OCI-LY1 (cell line): ENCODE data around the gene SSBP3.

Experiments
- H2AFZ ChIP-seq: fragments of 200-600 bp; sonication (generic), shearing (Covaris generic); 2 replicates; pipeline ENCODE4 v1.6.0; 2014; ENCODE audit warnings: antibody characterized with exemption, mild to moderate bottlenecking, low read length
- H3F3A ChIP-seq: fragments of 200-600 bp; sonication (generic), shearing (Covaris generic); 2 replicates; pipeline ENCODE4 v1.6.0; 2014; ENCODE audit warnings: mild to moderate bottlenecking, antibody characterized with exemption, low read length, moderate library complexity; ENCODE audit not compliant: insufficient read depth
- H3K27ac ChIP-seq: fragments of 200-600 bp; sonication (generic); 2 replicates; pipeline ENCODE4 v1.5.1; 2014; ENCODE audit warnings: low read length, mixed run types, mild to moderate bottlenecking, low read depth; ENCODE audit not compliant: poor library complexity, severe bottlenecking
- H3K27me3 ChIP-seq: fragments of 200-600 bp; sonication (generic); 2 replicates; pipeline ENCODE4 v1.6.0; 2014; ENCODE audit warnings: antibody characterized with exemption, mild to moderate bottlenecking, low read length, moderate library complexity; ENCODE audit not compliant: insufficient read depth
- H3K36me3 ChIP-seq: fragments of 200-600 bp; sonication (generic); 2 replicates; pipeline ENCODE4 v1.6.1; 2014; ENCODE audit warnings: mild to moderate bottlenecking, antibody characterized with exemption, low read length, moderate library complexity, mixed read lengths; ENCODE audit not compliant: insufficient read depth
- H3K4me1 ChIP-seq: fragments of 200-600 bp; sonication (generic); 2 replicates; pipeline ENCODE4 v1.5.1; 2014; ENCODE audit warnings: mild to moderate bottlenecking, low read length, moderate library complexity; ENCODE audit not compliant: insufficient read depth, severe bottlenecking
- H3K4me2 ChIP-seq: fragments of 200-600 bp; sonication (generic), shearing (Covaris generic); 2 replicates; pipeline ENCODE4 v1.6.1; 2014; ENCODE audit warnings: low read length
- H3K4me3 ChIP-seq: fragments of 200-600 bp; sonication (generic); 2 replicates; pipeline ENCODE4 v1.5.1; 2014; ENCODE audit warnings: low read length, low read depth, mild to moderate bottlenecking, mixed read lengths; ENCODE audit not compliant: poor library complexity, severe bottlenecking
- H3K79me2 ChIP-seq: fragments of 200-600 bp; shearing (Covaris generic); 2 replicates; pipeline ENCODE4 v1.6.1; 2016; ENCODE audit warnings: mixed run types, low read length, mixed read lengths; ENCODE audit not compliant: insufficient read depth
- H3K9ac ChIP-seq: fragments of 200-600 bp; sonication (generic), shearing (Covaris generic); 2 replicates; pipeline ENCODE4 v1.6.1; 2014; ENCODE audit warnings: mild to moderate bottlenecking, low read length, mixed read lengths
- H3K9me2 ChIP-seq: fragments of 200-600 bp; sonication (generic), shearing (Covaris generic); 2 replicates; pipeline ENCODE4 v1.6.1; 2014; ENCODE audit warnings: low read depth, mild to moderate bottlenecking, low read length, mixed read lengths
- H3K9me3 ChIP-seq: fragments of 200-600 bp; shearing (Covaris generic); 2 replicates; pipeline ENCODE4 v1.6.1; 2014; ENCODE audit warnings: low read length, mixed read lengths
- H4K20me1 ChIP-seq: fragments of 200-600 bp; sonication (generic), shearing (Covaris generic); 2 replicates; pipeline ENCODE4 v1.6.0; 2016; ENCODE audit warnings: mild to moderate bottlenecking, low read length; ENCODE audit not compliant: insufficient read depth
- EZH2 ChIP-seq: fragments of 200-600 bp; sonication (generic), shearing (Covaris generic); IDR thresholded peaks from 2 replicates; pipeline ENCODE4 v1.8.0; 2017; ENCODE audit warnings: borderline replicate concordance, mixed run types, mild to moderate bottlenecking, antibody characterized with exemption, low read length, moderate library complexity, mixed read lengths
- TF ChIP-seq, protein P1 (sequence below): fragments of 200-600 bp; sonication (generic), shearing (Covaris generic); IDR thresholded peaks from 2 replicates; pipeline ENCODE4 v1.5.1; 2017; ENCODE audit warnings: mild to moderate bottlenecking, antibody characterized with exemption, low read length, moderate library complexity, mixed read lengths

Gene SSBP3

DNA sequence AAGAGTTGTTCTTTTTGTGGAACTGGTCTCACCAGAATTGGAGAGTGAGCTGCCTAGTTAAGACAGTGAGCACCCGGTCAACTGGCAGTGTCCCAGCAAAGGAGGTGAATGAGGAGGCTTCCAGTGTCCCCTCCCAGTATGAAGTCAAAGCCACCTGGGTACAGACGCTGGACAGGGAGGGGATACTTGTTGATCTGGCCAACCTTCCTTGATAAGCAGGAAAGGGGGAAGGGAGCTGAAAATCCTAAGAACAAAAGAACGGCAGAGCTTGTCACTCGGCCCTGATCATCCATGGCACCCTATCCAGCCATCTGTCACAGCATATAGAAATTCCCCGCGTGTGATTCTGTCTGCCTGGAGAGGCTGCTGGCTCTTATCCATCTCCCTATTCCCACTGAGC, 91.5 kb downstream of the SSBP3 start:
- H4K20me1 ChIP-seq = no peaks in the 10 kb centered on the region
- H2AFZ ChIP-seq = no peak overlapping the region
- H3K27me3 ChIP-seq = no peaks in the 10 kb centered on the region
- H3K9me3 ChIP-seq = no peaks in the 10 kb centered on the region
- H3K9ac ChIP-seq = no peak overlapping the region
- no peak for TF ChIP-seq EZH2
- TF ChIP-seq, protein P1, sequence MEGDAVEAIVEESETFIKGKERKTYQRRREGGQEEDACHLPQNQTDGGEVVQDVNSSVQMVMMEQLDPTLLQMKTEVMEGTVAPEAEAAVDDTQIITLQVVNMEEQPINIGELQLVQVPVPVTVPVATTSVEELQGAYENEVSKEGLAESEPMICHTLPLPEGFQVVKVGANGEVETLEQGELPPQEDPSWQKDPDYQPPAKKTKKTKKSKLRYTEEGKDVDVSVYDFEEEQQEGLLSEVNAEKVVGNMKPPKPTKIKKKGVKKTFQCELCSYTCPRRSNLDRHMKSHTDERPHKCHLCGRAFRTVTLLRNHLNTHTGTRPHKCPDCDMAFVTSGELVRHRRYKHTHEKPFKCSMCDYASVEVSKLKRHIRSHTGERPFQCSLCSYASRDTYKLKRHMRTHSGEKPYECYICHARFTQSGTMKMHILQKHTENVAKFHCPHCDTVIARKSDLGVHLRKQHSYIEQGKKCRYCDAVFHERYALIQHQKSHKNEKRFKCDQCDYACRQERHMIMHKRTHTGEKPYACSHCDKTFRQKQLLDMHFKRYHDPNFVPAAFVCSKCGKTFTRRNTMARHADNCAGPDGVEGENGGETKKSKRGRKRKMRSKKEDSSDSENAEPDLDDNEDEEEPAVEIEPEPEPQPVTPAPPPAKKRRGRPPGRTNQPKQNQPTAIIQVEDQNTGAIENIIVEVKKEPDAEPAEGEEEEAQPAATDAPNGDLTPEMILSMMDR = no peak
- no peaks in the 10 kb centered on the region for H3K4me1 ChIP-seq
- no peaks in the 10 kb centered on the region for H3F3A ChIP-seq
- no peaks in the 10 kb centered on the region for H3K79me2 ChIP-seq
- no peaks in the 10 kb centered on the region for H3K9me2 ChIP-seq
- no peak overlapping the region for H3K4me2 ChIP-seq
- H3K4me3 ChIP-seq = no peak overlapping the region
- H3K27ac ChIP-seq = no peak overlapping the region
- no peaks in the 10 kb centered on the region; the same call in 1 of the 2 replicates for H3K36me3 ChIP-seq

DNA sequence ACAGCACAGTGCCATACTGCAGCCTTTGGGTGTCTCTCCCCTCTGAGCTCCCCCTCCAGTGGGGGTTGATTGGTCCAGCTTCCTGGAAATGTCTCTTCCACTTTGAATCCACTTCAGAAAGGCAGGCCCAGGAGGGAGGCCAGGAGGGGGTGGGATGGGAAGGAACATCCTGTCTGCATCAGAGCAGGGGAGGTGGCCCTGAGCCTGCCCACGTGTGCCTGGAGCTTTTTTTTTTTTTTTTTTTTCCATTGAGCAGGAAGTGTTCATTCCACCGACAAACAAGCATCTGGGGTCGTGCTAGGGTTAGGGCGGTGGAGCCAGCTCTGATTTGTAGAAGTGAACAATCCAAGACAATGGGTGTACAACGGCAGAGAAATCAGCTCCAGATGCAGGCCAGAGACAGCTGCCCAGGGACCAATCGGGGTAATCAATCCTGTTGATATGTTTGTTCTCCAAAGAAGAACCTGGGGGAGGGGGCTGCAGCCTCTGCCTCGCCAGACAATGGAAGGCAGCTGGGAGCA, 93.3 kb downstream of the SSBP3 start:
- Histone ChIP-seq H3K4me2 (no peak overlapping the region), H3K4me3 (no peak overlapping the region), H3K9me2 (no peaks in the 10 kb centered on the region), H3K36me3 (no peaks in the 10 kb centered on the region; the same call in 1 of the 2 replicates), H3K27ac (no peak overlapping the region), H3K9ac (no peak overlapping the region), H3K27me3 (no peaks in the 10 kb centered on the region), H3K9me3 (no peaks in the 10 kb centered on the region), H3F3A (no peaks in the 10 kb centered on the region), H3K4me1 (no peaks in the 10 kb centered on the region), H3K79me2 (no peaks in the 10 kb centered on the region), H2AFZ (no peak overlapping the region), H4K20me1 (no peaks in the 10 kb centered on the region)
- TF ChIP-seq EZH2 = no peak
- TF ChIP-seq, protein P1 = no peak

DNA sequence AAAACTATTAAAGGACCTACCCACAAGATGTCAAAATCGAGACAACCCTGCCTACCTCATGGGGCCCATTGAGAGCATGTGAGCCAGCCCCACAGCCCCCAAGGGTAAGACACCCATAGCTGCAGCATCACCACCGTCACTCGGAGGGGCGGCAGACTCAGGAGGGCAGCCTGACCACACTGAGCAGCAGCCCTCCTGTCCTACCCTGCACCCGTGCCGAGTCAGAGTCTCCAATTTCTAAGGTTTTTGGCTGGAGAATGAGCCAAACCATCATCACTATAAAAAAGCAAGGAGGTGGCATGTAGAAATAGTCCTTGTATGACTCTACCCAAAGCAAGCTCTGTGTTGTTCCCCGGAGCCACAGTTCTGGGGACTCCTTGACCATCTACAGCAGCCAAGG, 94.7 kb downstream of the SSBP3 start:
- no peak overlapping the region for H3K27ac ChIP-seq

More for the DNA sequence above, 94.7 kb downstream of the SSBP3 start:
- Histone ChIP-seq H3K79me2 (no peaks in the 10 kb centered on the region), H4K20me1 (no peaks in the 10 kb centered on the region), H3K4me2 (no peak overlapping the region), H2AFZ (no peak overlapping the region), H3K9me3 (no peaks in the 10 kb centered on the region), H3K27me3 (no peaks in the 10 kb centered on the region), H3K36me3 (no peaks in the 10 kb centered on the region; the same call in 1 of the 2 replicates), H3K4me1 (no peaks in the 10 kb centered on the region), H3K9ac (no peak overlapping the region), H3K4me3 (no peak overlapping the region), H3K9me2 (no peaks in the 10 kb centered on the region), H3F3A (no peaks in the 10 kb centered on the region)
- TF ChIP-seq EZH2 = no peak
- TF ChIP-seq, protein P1 = no peak
